ENCODE data around the gene TRIM44.

DNA sequence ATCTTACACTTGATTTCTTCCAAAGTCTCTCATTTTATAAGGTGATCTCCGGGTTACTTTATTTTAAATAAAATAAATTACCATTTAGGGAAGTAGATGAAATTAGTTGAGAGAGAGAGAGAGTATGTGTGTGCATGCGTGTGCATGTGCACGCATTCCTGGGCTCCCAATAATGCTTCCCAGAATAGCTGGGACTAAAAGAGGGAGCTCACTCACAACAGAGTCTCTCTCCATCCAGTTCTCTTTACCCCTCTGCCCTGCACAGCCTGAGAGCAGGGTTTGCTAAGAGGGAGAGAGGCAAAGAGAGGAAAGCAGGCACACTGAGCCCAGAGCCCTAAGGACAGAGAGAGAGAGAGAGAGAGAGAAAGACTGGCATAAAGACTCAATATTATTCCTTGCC, 11.3 kb upstream of the TRIM44 start:
- TF ChIP-seq POLR2A (IDR thresholded peaks at IDR 0.05) (no peak), CTCF (IDR thresholded peaks at IDR 0.05) (no peak)

Measured in esophagus squamous epithelium (tissue), 4 donors.